ENCODE results near the gene ABCG8. TPM values are rescaled to one million over a fixed set of nuclear protein-coding genes. Genes with fewer than 3 reads are reported as not detected.

ABCG8 gene
- total and polyA plus RNA-seq, 4 donors = 1.9 TPM; not detected in 3

Other genes with a start within 250 kb of the ABCG8 start
- 10 to 100 TPM; 30.5 to 38.5 TPM for gene THADA, start 242.9 kb upstream of the ABCG8 start, total RNA-seq
- 10 to 100 TPM; 12.4 to 19.4 TPM for gene THADA, start 242.9 kb upstream of the ABCG8 start, polyA plus RNA-seq
- 10 to 100 TPM; 25.4 to 38.0 TPM for gene PLEKHH2, start 201.7 kb upstream of the ABCG8 start, total RNA-seq
- gene PLEKHH2, start 201.7 kb upstream of the ABCG8 start, polyA plus RNA-seq = 10 to 100 TPM in 1 of 2 donors, 1 to 10 TPM in 1; 2.9 to 28.9 TPM
- gene C1GALT1C1L, start 162.5 kb upstream of the ABCG8 start, total RNA-seq = 1 to 10 TPM in 1 of 2 donors, under 1 TPM in 1; 0.29 to 1.2 TPM
- 1 to 10 TPM; 1.4 to 1.9 TPM for gene C1GALT1C1L, start 162.5 kb upstream of the ABCG8 start, polyA plus RNA-seq
- gene DYNC2LI1, start 64.9 kb upstream of the ABCG8 start, total RNA-seq = 10 to 100 TPM in 1 of 2 donors, 1 to 10 TPM in 1; 8.8 to 24.6 TPM
- gene DYNC2LI1, start 64.9 kb upstream of the ABCG8 start, polyA plus RNA-seq = 10 to 100 TPM; 30.2 to 44.3 TPM
- not detected for gene ABCG5, start 132 bp upstream of the ABCG8 start, total RNA-seq
- 1 to 10 TPM in 1 of 2 donors, not detected in 1; 8.8 TPM for gene ABCG5, start 132 bp upstream of the ABCG8 start, polyA plus RNA-seq
- gene LRPPRC, start 157.0 kb downstream of the ABCG8 start, total RNA-seq = 10 to 100 TPM; 42.7 to 51.4 TPM
- 10 to 100 TPM; 10.3 to 22.0 TPM for gene LRPPRC, start 157.0 kb downstream of the ABCG8 start, polyA plus RNA-seq

All from aorta (tissue), 4 donors.